ENCODE data around the gene DAPK2.

- TF ChIP-seq SNAI2 (CRISPR knock-in tag; IDR thresholded peaks at IDR 0.05): no peak
- TF ChIP-seq POU6F1 (CRISPR knock-in tag; IDR thresholded peaks at IDR 0.05; ENCODE audit: borderline replicate concordance, low read depth): no peak
- TF ChIP-seq CREB5 (CRISPR knock-in tag; IDR thresholded peaks at IDR 0.05; ENCODE audit: low read depth): no peak
- TF ChIP-seq PATZ1 (CRISPR knock-in tag; IDR thresholded peaks at IDR 0.05; ENCODE audit: borderline replicate concordance): no peak
- no peak for TF ChIP-seq TSHZ2 (CRISPR knock-in tag; IDR thresholded peaks at IDR 0.05)
- no peak for TF ChIP-seq ZC3H10 (CRISPR knock-in tag; IDR thresholded peaks at IDR 0.05)
- no peak for TF ChIP-seq GLIS3 (CRISPR knock-in tag; IDR thresholded peaks at IDR 0.05)
Observed at GRCh38 chr15:63933522-63933921, 112.8 kb downstream of the DAPK2 start.
